GM19324 (cell line): Measurements from ENCODE around the gene SIM2.

Experiments used
- ATAC-seq: cut with Tn5 transposase; IDR thresholded peaks from one replicate; pipeline ENCODE4 v1.9.1; 2021; ENCODE audit warnings: mild to moderate bottlenecking, moderate library complexity; ENCODE audit not compliant: unreplicated experiment, low FRiP score

The SIM2 gene

DNA sequence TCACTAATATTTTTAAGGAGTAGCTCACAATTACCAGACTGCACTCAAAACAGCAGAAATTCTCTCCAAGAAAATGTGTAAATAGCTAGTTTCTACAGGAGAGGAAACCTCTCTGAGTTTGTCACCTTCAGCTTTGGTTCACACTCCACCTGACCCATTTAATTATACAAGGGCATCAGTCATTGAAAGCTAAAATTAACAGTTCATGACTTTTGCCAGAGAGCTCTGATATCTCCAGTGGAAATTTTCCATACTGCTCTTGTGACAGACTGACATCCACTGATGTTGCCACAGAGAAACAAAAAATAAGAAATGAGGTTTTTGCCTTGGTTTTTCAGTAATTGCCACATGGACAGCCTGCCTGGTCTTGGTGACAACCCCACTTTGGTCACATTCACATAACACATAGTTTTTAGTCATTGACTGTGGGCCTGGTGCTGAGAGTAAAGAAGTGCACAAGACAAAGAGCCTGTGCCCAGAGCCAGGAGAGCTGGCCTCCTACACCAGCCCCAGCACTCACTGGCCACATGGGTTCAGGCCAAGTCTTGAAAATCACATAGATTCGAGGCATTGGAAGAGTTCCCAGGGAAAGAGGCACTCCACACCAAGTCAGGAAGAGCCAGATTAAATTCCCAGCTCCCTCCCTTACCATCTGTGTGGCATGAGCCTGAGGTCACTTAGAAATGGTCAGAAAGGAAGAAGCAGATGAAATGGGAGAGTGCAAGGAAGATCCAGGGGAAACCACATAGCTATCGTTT, 13.8 kb upstream of the SIM2 start:
- no peak for ATAC-seq

GRCh38 chr21:36686955-36687354, 12.0 kb upstream of the SIM2 start:
- no peak for ATAC-seq

- ATAC-seq: no peak
These were observed 10.6 kb upstream of the SIM2 start for GRCh38 chr21:36688324-36688723.

- no peak for ATAC-seq
These were observed 9.6 kb upstream of the SIM2 start for GRCh38 chr21:36689324-36689723.

DNA sequence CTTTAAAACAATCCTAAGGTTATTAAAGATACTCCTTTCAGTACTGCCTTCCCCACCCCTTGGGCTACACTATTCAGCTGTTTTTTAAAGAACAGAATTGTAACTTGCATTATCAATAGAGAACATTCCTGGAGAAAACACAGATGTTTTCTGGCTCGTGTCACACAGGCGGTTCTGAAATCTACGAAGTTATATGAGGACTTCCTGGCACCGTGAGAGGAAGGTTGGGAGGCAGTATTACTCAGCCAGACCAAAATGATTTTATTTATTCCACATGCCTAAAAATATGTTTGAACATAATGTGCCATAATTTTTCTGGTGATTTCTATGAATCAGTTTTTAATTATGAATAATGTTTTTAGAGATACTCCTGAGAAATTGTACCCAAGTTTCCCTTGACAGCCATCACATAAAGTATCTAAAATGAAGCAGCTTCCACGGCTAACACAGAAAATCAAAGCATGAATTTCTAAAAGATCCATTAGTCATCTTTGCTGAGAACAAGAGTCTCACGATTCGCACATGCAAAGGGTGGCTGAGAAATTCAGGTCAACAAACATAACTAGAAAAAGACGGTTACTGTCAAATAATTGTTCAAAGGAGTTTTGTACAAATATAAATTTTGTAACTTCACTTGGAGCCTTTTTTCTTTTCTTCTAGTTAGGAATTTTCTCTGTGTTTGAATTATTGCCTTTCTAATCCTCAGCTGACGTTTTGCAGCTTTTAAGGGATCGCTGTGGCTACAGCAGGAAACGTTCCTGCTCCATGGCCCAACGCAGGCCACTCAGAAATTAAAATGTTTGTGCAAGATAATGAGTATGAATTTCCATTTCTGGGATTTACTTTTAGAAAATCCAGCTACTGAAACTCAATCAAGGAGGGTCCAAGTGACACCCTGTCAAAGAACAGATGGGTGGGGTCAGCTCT, 8.0 kb upstream of the SIM2 start:
- ATAC-seq: no peak

GRCh38 chr21:36691555-36692041, 7.3 kb upstream of the SIM2 start:
- no peak for ATAC-seq

- no peak for ATAC-seq
These were observed 6.6 kb upstream of the SIM2 start for GRCh38 chr21:36692114-36692834.

- ATAC-seq: no peak
These were observed 6.0 kb upstream of the SIM2 start for GRCh38 chr21:36692835-36693488.

- no peak for ATAC-seq
These were observed 5.4 kb upstream of the SIM2 start for GRCh38 chr21:36693489-36694030.

DNA sequence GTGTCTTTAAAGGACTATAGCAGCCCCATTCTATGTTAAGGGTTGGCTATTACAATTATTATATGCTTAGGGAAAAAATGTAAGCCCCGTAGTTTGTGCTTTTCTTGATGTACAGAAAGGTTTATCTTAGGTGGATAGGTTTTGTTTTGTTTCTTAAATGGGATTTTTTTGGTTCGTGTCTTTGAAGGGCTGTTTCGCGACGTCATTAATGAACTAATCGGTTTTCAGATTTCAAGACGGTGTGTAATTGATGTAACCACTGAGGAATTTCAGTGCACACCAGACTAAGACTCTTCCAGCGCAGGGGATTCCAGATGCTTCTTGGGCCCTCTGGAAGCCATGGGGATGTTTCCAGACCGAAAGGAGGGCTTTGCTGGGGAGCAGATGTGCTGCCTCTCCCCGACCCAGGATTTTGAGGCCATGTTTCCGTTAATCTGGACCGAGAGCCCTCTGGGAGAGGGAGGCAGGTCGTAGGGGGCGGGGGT, 4.8 kb upstream of the SIM2 start:
- ATAC-seq: no peak

DNA sequence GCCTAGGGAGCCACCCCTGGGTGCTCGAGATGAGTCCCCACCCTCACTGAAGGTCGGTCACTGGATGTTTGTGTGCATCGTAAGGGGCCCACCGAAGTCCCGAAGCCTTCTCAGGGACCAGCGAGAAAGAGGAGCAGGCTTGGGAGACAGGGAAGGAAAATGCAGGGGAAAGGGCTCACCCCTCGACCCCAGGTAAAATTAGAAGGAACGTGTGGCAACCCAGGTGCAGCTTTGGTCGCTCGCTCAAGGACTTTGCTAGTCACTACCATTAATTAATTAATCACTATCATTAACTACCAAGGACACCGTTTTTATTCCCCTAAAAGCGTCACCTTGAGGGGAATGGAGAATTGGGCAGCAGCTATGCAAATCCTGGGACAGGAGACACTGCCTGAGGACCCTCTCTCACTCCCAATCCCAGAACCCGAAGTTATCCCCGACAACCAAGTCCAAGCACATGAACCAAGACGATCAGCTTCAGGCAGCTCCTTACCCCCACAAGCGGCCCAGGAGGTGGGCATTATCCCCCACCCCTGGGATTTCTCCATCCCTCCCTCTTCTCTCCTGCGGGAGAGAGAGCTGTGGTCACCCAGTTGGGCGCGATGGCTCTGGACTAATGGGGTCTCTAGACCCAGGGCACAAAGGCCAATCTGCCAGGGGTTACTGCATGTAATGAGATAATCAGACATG, 4.2 kb upstream of the SIM2 start:
- ATAC-seq: no peak

DNA sequence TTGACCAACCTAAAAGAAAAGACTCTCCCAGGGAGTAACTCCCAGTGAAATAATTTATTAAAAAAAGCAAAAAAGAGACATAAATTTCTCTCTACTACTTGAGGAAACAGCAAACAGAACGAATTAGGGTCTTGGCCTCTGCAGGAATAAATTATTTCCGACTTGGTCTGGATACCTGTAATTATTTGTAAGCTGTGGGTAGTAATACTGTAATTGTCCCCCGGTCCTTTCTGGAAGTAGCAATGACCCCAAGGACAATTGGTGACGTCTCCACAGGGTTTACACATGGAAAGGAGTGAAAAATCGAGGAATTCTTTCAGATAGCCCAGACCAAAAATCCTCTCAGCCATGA, 3.7 kb upstream of the SIM2 start:
- ATAC-seq: no peak

GRCh38 chr21:36695671-36696389, 3.1 kb upstream of the SIM2 start:
- no peak for ATAC-seq

DNA sequence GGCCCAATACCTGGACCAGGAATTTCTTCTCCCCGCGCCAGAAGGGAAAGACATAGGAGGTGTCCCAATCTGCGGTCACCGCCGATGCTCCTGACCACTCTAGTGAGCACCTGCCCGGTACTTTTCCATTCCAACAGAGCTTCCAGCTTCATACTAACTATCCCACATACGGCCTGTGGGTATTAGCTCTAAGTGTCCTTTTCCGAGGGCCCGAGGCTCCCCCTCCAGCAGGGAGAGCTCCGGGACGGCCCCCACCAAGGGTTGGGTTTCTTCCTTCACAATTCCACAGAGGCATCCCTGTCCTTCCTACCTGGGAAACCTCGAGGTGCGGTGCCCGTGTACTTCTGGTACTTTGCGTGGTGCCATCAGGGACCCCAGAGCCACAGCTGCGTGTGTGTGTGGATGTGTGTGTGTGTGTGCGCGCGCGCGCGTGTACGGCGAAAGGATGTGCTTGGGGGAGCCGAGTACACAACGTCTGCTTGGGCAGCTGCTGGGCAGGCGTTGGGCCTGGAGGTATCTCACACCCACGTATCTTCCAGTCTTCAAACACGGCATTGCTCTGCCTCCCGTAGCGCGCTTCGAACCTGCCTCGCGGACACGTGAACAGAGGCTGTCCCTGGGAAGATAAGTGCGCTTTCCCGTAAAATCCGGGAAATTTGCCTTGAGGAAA, 2.4 kb upstream of the SIM2 start:
- ATAC-seq: no peak

GRCh38 chr21:36697060-36697850, 1.7 kb upstream of the SIM2 start:
- ATAC-seq: no peak

- ATAC-seq: no peak
These were observed 997 bp upstream of the SIM2 start for GRCh38 chr21:36697851-36698384.

GRCh38 chr21:36698385-36698980, 432 bp upstream of the SIM2 start:
- ATAC-seq: no peak
